ENCODE results near the gene CEP104. TPM values are rescaled to one million over a fixed set of nuclear protein-coding genes. Genes with fewer than 3 reads are reported as not detected.

Gene CEP104
- total RNA-seq, 1 donor from 2014 or later = 43.8 TPM

DNA sequence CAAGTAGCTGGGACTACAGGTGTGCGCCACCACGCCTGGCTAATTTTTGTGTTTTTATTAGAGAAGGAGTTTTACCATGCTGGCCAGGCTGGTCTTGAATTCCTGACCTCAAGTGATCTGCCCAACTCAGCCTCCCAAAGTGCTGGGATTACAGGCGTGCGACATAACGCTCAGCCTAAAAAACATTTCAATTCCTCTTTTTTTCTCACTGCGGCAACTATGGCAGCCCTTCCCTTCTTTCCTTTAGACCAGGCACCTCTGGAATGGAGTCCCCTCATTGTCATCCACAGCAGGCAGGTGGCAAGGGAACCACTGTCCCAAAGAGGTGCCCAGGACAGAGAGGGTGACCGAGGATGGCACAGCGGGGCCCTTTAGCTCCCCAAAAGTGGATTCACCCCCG lies 14.1 kb downstream of the CEP104 start:
- Mint-ChIP-seq H3K4me3 (ENCODE audit: low read depth) (no peak overlapping the region), H3K27me3 (no peaks in the 10 kb centered on the region), H3K9me3 (ENCODE audit: low read depth) (no peaks in the 10 kb centered on the region), H3K27ac (no peak overlapping the region), H3K36me3 (ENCODE audit: insufficient read depth) (peaks cover 31% of the 10 kb centered on the region), H3K4me1 (ENCODE audit: low read depth) (peaks cover 2% of the 10 kb centered on the region)
- DNase-seq (ENCODE audit: low spot score, unreplicated experiment) = no peak
- TF ChIP-seq, protein P1, sequence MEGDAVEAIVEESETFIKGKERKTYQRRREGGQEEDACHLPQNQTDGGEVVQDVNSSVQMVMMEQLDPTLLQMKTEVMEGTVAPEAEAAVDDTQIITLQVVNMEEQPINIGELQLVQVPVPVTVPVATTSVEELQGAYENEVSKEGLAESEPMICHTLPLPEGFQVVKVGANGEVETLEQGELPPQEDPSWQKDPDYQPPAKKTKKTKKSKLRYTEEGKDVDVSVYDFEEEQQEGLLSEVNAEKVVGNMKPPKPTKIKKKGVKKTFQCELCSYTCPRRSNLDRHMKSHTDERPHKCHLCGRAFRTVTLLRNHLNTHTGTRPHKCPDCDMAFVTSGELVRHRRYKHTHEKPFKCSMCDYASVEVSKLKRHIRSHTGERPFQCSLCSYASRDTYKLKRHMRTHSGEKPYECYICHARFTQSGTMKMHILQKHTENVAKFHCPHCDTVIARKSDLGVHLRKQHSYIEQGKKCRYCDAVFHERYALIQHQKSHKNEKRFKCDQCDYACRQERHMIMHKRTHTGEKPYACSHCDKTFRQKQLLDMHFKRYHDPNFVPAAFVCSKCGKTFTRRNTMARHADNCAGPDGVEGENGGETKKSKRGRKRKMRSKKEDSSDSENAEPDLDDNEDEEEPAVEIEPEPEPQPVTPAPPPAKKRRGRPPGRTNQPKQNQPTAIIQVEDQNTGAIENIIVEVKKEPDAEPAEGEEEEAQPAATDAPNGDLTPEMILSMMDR (IDR thresholded peaks at IDR 0.05; ENCODE audit: unreplicated experiment) = no peak

DNA sequence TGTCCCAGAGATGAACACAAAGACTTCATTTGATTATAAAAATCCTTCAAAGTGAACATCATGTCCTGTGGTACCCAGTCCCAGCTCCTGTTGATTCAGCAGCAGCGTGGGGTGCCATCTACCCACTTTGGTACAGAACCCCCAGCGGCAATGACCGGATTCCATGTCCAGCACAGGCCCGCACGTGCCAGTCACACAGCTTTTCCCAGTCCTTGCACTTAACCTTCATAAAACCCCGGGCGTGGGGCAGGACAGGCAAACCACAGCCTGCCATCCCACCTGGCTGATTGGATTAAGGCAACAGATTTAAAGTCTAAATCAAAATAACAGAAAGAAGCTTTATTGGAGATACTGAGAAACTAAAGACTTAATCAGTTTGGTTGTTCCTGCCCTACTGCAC lies 15.5 kb downstream of the CEP104 start:
- peaks cover 37% of the 10 kb centered on the region for H3K36me3 Mint-ChIP-seq (ENCODE audit: insufficient read depth)
- H3K27me3 Mint-ChIP-seq = no peaks in the 10 kb centered on the region
- no peak for DNase-seq (ENCODE audit: low spot score, unreplicated experiment)
- no peaks in the 10 kb centered on the region for H3K9me3 Mint-ChIP-seq (ENCODE audit: low read depth)
- TF ChIP-seq, protein P1 (IDR thresholded peaks at IDR 0.05; ENCODE audit: unreplicated experiment) = no peak
- H3K4me1 Mint-ChIP-seq (ENCODE audit: low read depth) = no peaks in the 10 kb centered on the region
- H3K4me3 Mint-ChIP-seq (ENCODE audit: low read depth) = no peak overlapping the region
- no peak overlapping the region for H3K27ac Mint-ChIP-seq

DNA sequence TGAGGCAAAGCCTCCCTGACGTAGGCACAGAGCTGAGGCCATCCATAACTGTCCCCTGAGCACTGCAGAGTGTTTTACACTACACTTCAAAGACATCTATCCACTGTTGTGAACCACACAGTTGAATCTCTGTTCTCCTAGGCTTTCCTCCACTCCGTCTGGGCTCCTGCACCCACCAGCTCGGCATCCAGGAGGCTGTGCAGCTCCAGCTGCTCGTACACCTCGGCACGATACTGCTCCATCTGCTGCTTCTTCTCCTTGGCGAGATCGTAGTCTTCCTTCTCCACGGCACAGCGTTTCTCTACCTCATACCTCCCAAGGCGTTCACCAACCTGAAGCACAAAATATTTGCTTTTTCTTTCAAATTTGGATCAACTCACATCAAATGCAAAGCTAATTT lies 18.2 kb downstream of the CEP104 start:
- H3K27me3 Mint-ChIP-seq = no peaks in the 10 kb centered on the region
- DNase-seq (ENCODE audit: low spot score, unreplicated experiment) = no peak
- H3K27ac Mint-ChIP-seq = no peak overlapping the region
- H3K36me3 Mint-ChIP-seq (ENCODE audit: insufficient read depth) = peaks cover 39% of the 10 kb centered on the region
- no peaks in the 10 kb centered on the region for H3K4me1 Mint-ChIP-seq (ENCODE audit: low read depth)
- no peaks in the 10 kb centered on the region for H3K9me3 Mint-ChIP-seq (ENCODE audit: low read depth)
- TF ChIP-seq, protein P1 (IDR thresholded peaks at IDR 0.05; ENCODE audit: unreplicated experiment) = no peak
- H3K4me3 Mint-ChIP-seq (ENCODE audit: low read depth) = no peak overlapping the region

DNA sequence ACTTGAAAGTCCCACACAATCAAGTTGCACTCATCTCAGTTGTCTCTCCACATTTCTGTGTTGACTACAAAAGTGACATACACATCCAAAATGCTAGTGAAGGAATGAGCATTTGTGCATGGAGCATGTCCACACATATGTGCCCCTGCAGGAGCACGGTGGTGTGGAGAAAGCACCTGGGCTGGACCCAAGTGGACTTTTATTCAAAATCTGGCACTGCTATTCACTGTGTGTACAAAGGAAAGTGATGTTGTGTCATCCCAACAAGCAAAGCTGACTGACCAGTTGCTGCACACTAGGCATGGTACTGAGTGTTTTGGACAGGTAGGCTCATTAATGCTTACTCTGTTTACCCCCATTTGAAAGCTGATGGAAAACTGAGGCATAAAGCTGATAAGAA lies 19.3 kb downstream of the CEP104 start:
- TF ChIP-seq, protein P1 (IDR thresholded peaks at IDR 0.05; ENCODE audit: unreplicated experiment) = no peak
- no peaks in the 10 kb centered on the region for H3K27me3 Mint-ChIP-seq
- no peak for DNase-seq (ENCODE audit: low spot score, unreplicated experiment)
- H3K4me1 Mint-ChIP-seq (ENCODE audit: low read depth) = no peaks in the 10 kb centered on the region
- H3K9me3 Mint-ChIP-seq (ENCODE audit: low read depth) = no peaks in the 10 kb centered on the region
- peaks cover 40% of the 10 kb centered on the region for H3K36me3 Mint-ChIP-seq (ENCODE audit: insufficient read depth)
- H3K4me3 Mint-ChIP-seq (ENCODE audit: low read depth) = no peak overlapping the region
- no peak overlapping the region for H3K27ac Mint-ChIP-seq

DNA sequence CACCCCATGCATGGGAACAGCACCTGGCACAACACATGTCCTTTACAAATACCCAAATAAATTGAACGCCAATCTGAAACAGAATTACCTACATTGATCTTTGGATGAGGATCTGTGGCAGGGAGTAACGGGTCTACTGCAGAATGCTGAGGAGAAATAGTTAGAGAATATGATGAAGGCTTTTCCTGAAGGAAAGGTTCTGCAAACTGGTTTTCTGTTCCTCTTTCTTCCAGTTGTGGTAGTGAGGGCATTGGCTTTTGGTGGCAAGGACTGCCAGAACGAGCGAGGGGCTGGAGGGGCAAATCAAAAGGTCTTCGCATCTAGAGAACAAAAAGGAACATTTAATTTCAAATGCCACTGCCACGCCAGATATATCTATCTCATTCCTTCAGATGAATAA lies 19.8 kb downstream of the CEP104 start:
- TF ChIP-seq, protein P1 (IDR thresholded peaks at IDR 0.05; ENCODE audit: unreplicated experiment) = no peak
- Mint-ChIP-seq H3K9me3 (ENCODE audit: low read depth) (no peaks in the 10 kb centered on the region), H3K27me3 (no peaks in the 10 kb centered on the region), H3K27ac (no peak overlapping the region), H3K36me3 (ENCODE audit: insufficient read depth) (peaks cover 42% of the 10 kb centered on the region), H3K4me1 (ENCODE audit: low read depth) (no peaks in the 10 kb centered on the region), H3K4me3 (ENCODE audit: low read depth) (no peak overlapping the region)
- no peak for DNase-seq (ENCODE audit: low spot score, unreplicated experiment)

Data from progenitor cell of endocrine pancreas (in vitro differentiated cells).